T47D (cell line): Measurements from ENCODE around the gene GAS6.

ENCODE experiments used
- DNase-seq, 2 experiments: peaks; one replicate each; pipeline versions ENCODE4 v3.0.0 to v3.0.0-alpha.2; 2011 to 2012; ENCODE audit warnings: low read depth in 1 of 2, low spot score in 1 of 2
- JUND ChIP-seq: IDR thresholded peaks from 2 replicates; pipeline ENCODE4 v1.6.1; 2012; ENCODE audit warnings: low read depth
- in situ Hi-C: cut with HindIII; loops from 2 replicates; pipeline ENCODE4 v1.10.0; 2016; ENCODE audit warnings: low sequenced_read_pairs, low pct_unique_long_range_greater_than_20kb

GAS6 gene

GRCh38 chr13:113770937-113771336 is 92.9 kb downstream of the GAS6 start:
- in situ Hi-C loops = no loop called here
- no peak for TF ChIP-seq JUND
- DNase-seq = no peak
